Measurements from ENCODE around the gene INSYN2B. TPM values are rescaled to one million over a fixed set of nuclear protein-coding genes. Genes with fewer than 3 reads are reported as not detected.

INSYN2B gene
- total and polyA plus RNA-seq, 2 experiments from 2014 or later = not detected

DNA sequence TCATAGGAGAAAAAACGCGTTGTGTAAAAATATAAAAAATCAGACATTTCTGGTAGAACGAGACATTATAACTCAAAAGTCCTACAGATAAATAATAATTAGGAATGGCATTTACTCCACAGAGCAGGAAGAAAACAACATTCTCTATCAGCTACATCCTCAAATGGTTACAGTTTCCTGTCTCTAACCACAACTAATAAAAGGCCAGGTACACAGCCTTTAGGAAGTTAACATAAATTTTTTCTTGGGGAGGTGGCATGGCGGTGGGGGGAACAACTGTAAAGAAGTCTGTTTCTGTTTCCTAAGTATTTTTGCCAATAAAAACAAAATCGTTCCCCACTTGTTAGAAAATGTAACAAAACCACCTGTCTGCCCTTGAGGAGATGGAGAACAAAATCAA lies 44.5 kb downstream of the INSYN2B start:
- Histone ChIP-seq H4K20me1 (replicated peaks; ENCODE audit: insufficient read depth) (no peaks in the 10 kb centered on the region), H3K27ac (ENCODE audit: low read depth) (no peak overlapping the region), H3K4me1 (ENCODE audit: insufficient read depth) (no peaks in the 10 kb centered on the region), H3K36me3 (ENCODE audit: insufficient read depth) (no peaks in the 10 kb centered on the region), H3K79me2 (replicated peaks; ENCODE audit: insufficient read depth) (no peaks in the 10 kb centered on the region), H2AFZ (no peak overlapping the region), H3F3A (replicated peaks; ENCODE audit: low read depth) (no peaks in the 10 kb centered on the region), H3K4me2 (no peak overlapping the region), H3K9me2 (ENCODE audit: insufficient read depth) (no peaks in the 10 kb centered on the region), H3K4me3 (no peak overlapping the region), H3K27me3 (ENCODE audit: insufficient read depth) (no peaks in the 10 kb centered on the region)
- no peak for TF ChIP-seq EZH2 (IDR thresholded peaks at IDR 0.05; ENCODE audit: low read depth, unreplicated experiment)
- no peak for TF ChIP-seq ZNF462 (CRISPR knock-in tag; IDR thresholded peaks at IDR 0.05)
- no peak for TF ChIP-seq JUNB (IDR thresholded peaks at IDR 0.05; ENCODE audit: unreplicated experiment)
- TF ChIP-seq STAT1 (IDR thresholded peaks at IDR 0.05; ENCODE audit: unreplicated experiment) = no peak
- no peak for TF ChIP-seq CTCF (conservative IDR thresholded peaks at IDR 0.05; ENCODE audit: low read depth in 2 of 2)
- TF ChIP-seq ZNF114 (CRISPR knock-in tag; IDR thresholded peaks at IDR 0.05) = no peak
- no peak for TF ChIP-seq CREB1 (CRISPR knock-in tag; IDR thresholded peaks at IDR 0.05; ENCODE audit: low read depth)
- no peak for TF ChIP-seq POLR2AphosphoS5 (IDR thresholded peaks at IDR 0.05; ENCODE audit: low read depth)
- Mint-ChIP-seq H3K27me3 (ENCODE audit: insufficient read depth, low read depth, poor library complexity) (no peaks in the 10 kb centered on the region), H3K36me3 (ENCODE audit: low read depth) (no peaks in the 10 kb centered on the region), H3K4me1 (peaks cover 10% of the 10 kb centered on the region; the same call in 2 of the 3 replicates), H3K9me3 (no peaks in the 10 kb centered on the region), H3K27ac (no peak overlapping the region), H3K4me3 (no peak overlapping the region)
- no peak for DNase-seq (ENCODE audit: low spot score)
- ATAC-seq = no peak
